ENCODE results near the gene TFF3.

- TF ChIP-seq CTCF (IDR thresholded peaks at IDR 0.05 in 2 of 3, conservative IDR thresholded peaks at IDR 0.05 in 1 of 3; ENCODE audit: control insufficient read depth in 2 of 3, extremely low read depth in 1 of 3, insufficient read depth in 1 of 3, low read depth in 3 of 3, low read length in 3 of 3) (no peak), GABPA (IDR thresholded peaks at IDR 0.05; ENCODE audit: low read depth) (no peak), ZNF274 (IDR thresholded peaks at IDR 0.05; ENCODE audit: insufficient read depth, insufficient read length) (no peak), TCF7 (IDR thresholded peaks at IDR 0.05; ENCODE audit: borderline replicate concordance) (no peak), POLR2AphosphoS5 (IDR thresholded peaks at IDR 0.05; ENCODE audit: low read length) (no peak)
Observed at GRCh38 chr21:42319376-42319775, 4.2 kb upstream of the TFF3 start.

Data from GM12878 (cell line).